ENCODE measurements around the gene PRMT3.

DNA sequence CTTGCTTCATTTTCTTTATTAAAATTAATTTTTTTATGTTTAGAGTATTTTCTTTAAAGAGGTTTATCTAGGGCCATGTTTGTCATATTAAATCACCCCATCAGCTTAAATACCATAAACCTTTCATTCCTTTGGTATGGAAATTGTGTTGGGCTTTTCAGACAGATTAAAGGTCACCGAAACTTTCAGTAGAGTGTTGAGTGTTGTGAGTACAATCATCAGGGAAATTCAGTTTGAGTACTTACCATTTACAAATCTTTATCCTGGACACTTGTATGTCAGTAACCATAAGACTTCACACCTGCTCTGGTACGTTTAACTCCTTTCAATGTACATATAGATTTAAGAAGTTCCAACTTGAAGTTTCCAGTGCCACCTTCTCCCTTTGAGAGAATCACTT is 12.0 kb downstream of the PRMT3 start:
- TF ChIP-seq, protein P1, sequence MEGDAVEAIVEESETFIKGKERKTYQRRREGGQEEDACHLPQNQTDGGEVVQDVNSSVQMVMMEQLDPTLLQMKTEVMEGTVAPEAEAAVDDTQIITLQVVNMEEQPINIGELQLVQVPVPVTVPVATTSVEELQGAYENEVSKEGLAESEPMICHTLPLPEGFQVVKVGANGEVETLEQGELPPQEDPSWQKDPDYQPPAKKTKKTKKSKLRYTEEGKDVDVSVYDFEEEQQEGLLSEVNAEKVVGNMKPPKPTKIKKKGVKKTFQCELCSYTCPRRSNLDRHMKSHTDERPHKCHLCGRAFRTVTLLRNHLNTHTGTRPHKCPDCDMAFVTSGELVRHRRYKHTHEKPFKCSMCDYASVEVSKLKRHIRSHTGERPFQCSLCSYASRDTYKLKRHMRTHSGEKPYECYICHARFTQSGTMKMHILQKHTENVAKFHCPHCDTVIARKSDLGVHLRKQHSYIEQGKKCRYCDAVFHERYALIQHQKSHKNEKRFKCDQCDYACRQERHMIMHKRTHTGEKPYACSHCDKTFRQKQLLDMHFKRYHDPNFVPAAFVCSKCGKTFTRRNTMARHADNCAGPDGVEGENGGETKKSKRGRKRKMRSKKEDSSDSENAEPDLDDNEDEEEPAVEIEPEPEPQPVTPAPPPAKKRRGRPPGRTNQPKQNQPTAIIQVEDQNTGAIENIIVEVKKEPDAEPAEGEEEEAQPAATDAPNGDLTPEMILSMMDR (conservative IDR thresholded peaks at IDR 0.05; ENCODE audit: low read depth, low read length) = no peak
- TF ChIP-seq POLR2A (IDR thresholded peaks at IDR 0.05; ENCODE audit: low read depth, low read length) = no peak
